Choroid plexus epithelial cell (primary cell): Measurements from ENCODE around the gene KIF21B.

Source experiments
- DNase-seq: peaks from one replicate; pipeline ENCODE4 v3.0.0-alpha.2; 2010; ENCODE audit warnings: low read depth
- H3K4me3 ChIP-seq: 2 replicates; pipeline ENCODE4 v1.5.1; 2011; ENCODE audit warnings: low read depth, mild to moderate bottlenecking, control low read depth, low read length, moderate library complexity
- TF ChIP-seq, protein P1 (sequence below): conservative IDR thresholded peaks from 2 replicates; pipeline ENCODE4 v1.5.1; 2011; ENCODE audit warnings: low read depth, mild to moderate bottlenecking, control low read depth, inconsistent platforms, low read length, moderate library complexity

Gene KIF21B

DNA sequence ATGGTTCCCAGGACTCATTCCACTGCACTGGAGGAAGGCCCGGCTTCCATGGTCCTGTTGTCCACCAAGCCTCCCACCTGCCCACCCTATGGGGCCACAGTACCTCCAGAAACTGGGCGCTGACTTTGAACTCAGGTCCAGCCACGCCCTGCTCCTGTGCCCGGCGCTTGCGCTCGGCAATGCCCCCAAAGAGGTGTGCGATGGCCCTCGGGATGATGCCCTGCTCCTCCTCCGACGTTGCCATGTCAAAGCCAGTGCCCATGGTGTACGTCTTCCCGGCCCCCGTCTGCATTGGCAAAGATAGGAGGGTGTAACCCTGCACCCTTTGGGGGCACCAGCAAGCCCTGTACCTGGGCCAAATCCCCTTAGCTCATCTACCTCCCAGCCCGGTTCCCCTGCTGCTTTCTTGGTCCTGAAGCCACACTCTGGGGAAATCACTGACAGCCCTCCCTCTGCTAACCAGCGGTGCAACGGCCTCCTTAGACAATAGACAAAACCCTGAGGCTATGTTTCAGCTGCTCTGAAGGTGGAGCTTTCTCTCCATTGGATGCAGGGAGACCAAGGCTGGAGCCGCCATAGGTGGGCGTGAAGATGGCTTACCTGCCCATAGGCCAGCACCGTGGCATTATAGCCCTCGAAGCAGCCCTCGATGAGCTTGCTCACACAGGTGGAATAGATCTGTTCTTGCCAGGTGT is 14.7 kb downstream of the KIF21B start:
- TF ChIP-seq, protein P1, sequence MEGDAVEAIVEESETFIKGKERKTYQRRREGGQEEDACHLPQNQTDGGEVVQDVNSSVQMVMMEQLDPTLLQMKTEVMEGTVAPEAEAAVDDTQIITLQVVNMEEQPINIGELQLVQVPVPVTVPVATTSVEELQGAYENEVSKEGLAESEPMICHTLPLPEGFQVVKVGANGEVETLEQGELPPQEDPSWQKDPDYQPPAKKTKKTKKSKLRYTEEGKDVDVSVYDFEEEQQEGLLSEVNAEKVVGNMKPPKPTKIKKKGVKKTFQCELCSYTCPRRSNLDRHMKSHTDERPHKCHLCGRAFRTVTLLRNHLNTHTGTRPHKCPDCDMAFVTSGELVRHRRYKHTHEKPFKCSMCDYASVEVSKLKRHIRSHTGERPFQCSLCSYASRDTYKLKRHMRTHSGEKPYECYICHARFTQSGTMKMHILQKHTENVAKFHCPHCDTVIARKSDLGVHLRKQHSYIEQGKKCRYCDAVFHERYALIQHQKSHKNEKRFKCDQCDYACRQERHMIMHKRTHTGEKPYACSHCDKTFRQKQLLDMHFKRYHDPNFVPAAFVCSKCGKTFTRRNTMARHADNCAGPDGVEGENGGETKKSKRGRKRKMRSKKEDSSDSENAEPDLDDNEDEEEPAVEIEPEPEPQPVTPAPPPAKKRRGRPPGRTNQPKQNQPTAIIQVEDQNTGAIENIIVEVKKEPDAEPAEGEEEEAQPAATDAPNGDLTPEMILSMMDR: no peak
- no peak overlapping the region for H3K4me3 ChIP-seq
- no peak for DNase-seq

DNA sequence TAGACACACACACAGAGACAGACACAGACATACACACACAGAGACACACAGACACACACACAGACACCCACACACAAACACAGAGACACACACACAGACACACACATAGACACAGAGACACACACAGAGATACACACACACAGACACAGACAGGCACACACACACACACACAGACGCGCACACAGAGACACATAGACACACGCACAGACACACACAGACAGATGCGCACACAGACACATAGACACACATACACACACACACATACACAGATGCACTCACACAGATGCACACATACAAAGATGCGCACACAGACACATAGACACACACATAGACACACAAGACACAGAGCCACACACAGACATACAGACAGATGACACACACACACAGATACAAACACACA is 16.0 kb downstream of the KIF21B start:
- DNase-seq: no peak
- TF ChIP-seq, protein P1: no peak
- no peak overlapping the region for H3K4me3 ChIP-seq

DNA sequence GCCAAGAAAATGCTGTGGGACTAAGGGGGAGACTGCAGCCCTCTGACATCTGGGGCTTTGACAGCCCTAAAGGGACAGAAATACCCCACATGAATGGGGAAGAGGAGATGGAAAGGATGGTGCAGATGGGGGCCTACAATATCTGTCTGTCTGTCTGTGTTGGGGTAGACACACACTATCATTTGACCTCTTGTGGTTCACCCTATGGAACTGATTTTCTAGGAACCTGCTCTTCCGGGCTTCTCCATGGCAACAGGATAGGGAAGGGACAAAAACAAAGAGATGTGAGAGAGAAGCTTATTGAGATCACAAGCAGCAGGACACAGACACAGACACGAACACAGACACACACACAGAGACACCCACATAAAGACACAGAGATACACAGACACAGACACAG is 17.1 kb downstream of the KIF21B start:
- H3K4me3 ChIP-seq: no peak overlapping the region
- no peak for DNase-seq
- TF ChIP-seq, protein P1: no peak

DNA sequence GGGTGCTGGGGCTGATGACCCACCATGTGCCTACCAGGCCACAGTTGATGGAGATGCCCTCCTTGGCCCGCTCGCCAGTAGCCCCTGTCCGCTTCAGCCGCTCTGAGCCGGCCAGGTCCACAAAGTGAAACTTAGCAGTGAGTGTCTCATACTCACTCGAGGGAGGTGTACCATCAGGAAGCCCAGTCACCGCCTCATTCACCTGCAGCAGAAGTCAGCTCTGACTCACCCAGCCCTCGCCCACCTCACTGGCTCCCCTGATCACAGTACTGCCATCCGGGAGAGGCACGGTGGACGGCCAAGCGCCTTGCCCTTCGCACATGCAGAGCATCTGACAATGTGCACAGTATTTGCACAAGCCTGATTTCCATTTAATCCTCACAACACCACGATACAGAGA is 18.8 kb downstream of the KIF21B start:
- no peak for DNase-seq
- no peak overlapping the region for H3K4me3 ChIP-seq
- TF ChIP-seq, protein P1: no peak

DNA sequence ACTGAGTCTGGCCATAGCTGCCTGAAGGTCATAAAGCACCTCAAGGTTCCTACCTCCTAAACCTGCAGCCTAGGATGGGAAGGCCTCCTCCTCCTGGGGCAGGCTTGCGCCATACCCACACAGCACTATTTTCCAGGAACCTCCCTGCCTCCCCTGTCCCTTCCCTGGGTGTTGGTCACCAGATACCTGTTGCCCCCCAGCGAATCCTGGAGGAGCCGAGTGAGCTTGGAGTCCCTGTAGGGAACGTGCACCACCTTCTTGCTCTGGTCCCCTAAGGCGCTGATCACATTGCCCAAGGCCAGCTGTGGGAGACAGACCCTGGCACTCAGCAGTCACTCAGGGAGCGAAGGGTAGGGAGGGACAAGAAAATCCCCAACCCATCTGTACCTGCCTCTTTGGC is 19.4 kb downstream of the KIF21B start:
- H3K4me3 ChIP-seq: no peak overlapping the region
- TF ChIP-seq, protein P1: no peak
- no peak for DNase-seq

DNA sequence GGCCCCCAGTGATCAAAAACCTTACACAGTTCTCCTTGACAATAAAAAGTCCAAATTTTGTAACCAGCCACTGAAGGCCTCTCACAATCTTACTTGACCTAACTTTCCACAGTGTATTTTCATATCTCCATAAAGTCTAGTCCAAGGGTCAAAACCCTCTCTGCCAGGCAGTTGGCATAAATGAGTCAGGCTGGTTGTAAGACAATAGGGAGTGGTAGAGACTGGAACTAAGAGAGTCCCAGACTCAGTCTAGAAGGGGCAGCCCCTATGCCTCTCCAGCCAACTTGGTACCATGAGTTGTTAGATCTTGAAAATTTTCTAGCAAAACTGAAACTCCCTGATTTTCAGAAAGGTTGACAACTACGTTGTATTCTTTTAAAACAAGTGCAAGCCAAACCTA is 21.0 kb downstream of the KIF21B start:
- H3K4me3 ChIP-seq: no peak overlapping the region
- no peak for DNase-seq
- TF ChIP-seq, protein P1: no peak

DNA sequence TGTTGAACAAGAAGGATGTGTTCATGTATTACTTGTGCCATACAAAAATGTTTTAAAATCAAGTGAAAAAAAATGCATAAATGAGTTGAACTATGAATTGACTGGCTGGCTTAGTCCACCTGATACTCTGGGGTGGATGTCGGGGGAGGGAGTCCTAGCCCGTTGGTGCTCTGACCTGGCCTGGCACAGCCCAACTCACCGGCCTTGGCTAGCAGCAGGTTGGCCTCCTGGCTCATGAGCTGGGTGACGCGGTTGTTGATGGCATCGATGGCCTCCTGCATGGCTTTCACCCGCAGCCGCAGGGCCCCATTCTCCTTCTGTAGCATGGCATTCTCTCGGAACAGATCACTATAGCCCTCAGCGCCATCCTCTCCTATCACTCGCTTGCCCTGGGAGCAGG is 21.6 kb downstream of the KIF21B start:
- no peak overlapping the region for H3K4me3 ChIP-seq
- DNase-seq: no peak
- TF ChIP-seq, protein P1: no peak
